HCT116 (cell line): ENCODE data around the gene PSKH1. TPM values are rescaled to one million over a fixed set of nuclear protein-coding genes. Genes with fewer than 3 reads are reported as not detected.

Source experiments
- ATAC-seq: fragments of 200-7000 bp; cut with Tn5 transposase; 2 replicates; pipeline ENCODE4 v1.9.1; 2020; ENCODE audit warnings: mild to moderate bottlenecking, moderate library complexity
- BruUV-seq: library from RNA; stranded (reverse); fragments of 400-500 nt; replicated peaks from 2 replicates; lab custom pipeline; 2021; lab: Mats Ljungman, UMichigan
- CTCF ChIA-PET: fragments of 300-600 bp; sonication (Branson Sonifier 250); formaldehyde crosslinking; loops from one replicate; lab custom pipeline; 2021; ENCODE audit warnings: antibody characterized with exemption; lab: Charles Lee
- POLR2A ChIA-PET: fragments of 300-600, 350-600 bp; sonication (Branson Sonifier 250); formaldehyde crosslinking; loops from one replicate; lab custom pipeline; 2021; ENCODE audit warnings: antibody characterized with exemption; lab: Charles Lee
- RAD21 ChIA-PET, 2 experiments: fragments of 300-600 bp; sonication (Branson Sonifier 250); formaldehyde crosslinking; loops; one replicate each; lab custom pipeline; 2023; ENCODE audit warnings: low total read pairs in 2 of 2; ENCODE audit not compliant: uncharacterized antibody in 2 of 2, unreplicated experiment in 2 of 2, low non-redundant PET in 1 of 2; lab: Charles Lee
- DNase-seq: peaks from one replicate; pipeline ENCODE4 v3.0.0-alpha.2; 2010; ENCODE audit warnings: low read depth, low spot score
- H2AFZ ChIP-seq: fragments of 200-600 bp; shearing (Covaris generic), sonication (generic); 2 replicates; pipeline ENCODE4 v1.6.1; 2017; ENCODE audit warnings: low read depth, mixed run types, mixed read lengths, antibody characterized with exemption, low read length; ENCODE audit not compliant: poor library complexity, severe bottlenecking
- H3K27ac ChIP-seq: 2 replicates; pipeline ENCODE4 v1.5.1; 2012; ENCODE audit warnings: low read depth, low read length
- H3K27me3 ChIP-seq: fragments of 200-600 bp; sonication (generic); 2 replicates; pipeline ENCODE4 v1.6.1; 2016; ENCODE audit warnings: mixed run types, low read length, mixed read lengths; ENCODE audit not compliant: insufficient read depth
- H3K36me3 ChIP-seq, 2 experiments: fragments of 200-500 bp in 1 of 2; fragments of 200-600 bp in 1 of 2; sonication (Bioruptor generic) in 1 of 2; sonication (generic) in 1 of 2; 2 replicates each; pipeline versions ENCODE4 v1.5.1 to v1.6.1; 2014 to 2016; ENCODE audit warnings: low read length in 2 of 2, inconsistent platforms in 1 of 2, mixed read lengths in 1 of 2, mixed run types in 1 of 2; ENCODE audit not compliant: insufficient read depth in 2 of 2, control insufficient read depth in 1 of 2
- H3K4me1 ChIP-seq, 2 experiments: fragments of 200-600 bp in 1 of 2; sonication (generic) in 1 of 2; 2 replicates each; pipeline versions ENCODE4 v1.5.1 to v1.6.1; 2012 to 2017; ENCODE audit warnings: low read length in 2 of 2, inconsistent platforms in 1 of 2, mild to moderate bottlenecking in 1 of 2, mixed read lengths in 1 of 2, mixed run types in 1 of 2, moderate library complexity in 1 of 2; ENCODE audit not compliant: insufficient read depth in 2 of 2, control insufficient read depth in 1 of 2
- H3K4me2 ChIP-seq: fragments of 200-600 bp; sonication (generic); 2 replicates; pipeline ENCODE4 v1.6.1; 2017; ENCODE audit warnings: mixed run types, low read length, mixed read lengths
- H3K4me3 ChIP-seq, 2 experiments: fragments of 200-600 bp in 1 of 2; sonication (generic) in 1 of 2; replicated peaks in 1 of 2; 2 replicates each; pipeline ENCODE4 v1.5.1; 2011 to 2016; ENCODE audit warnings: low read length in 2 of 2, control low read depth in 1 of 2, low read depth in 1 of 2, mild to moderate bottlenecking in 1 of 2, mixed read lengths in 1 of 2, mixed run types in 1 of 2
- H3K79me2 ChIP-seq: fragments of 200-600 bp; sonication (generic); 2 replicates; pipeline ENCODE4 v1.6.1; 2017; ENCODE audit warnings: mild to moderate bottlenecking, mixed run types, low read length, moderate library complexity, mixed read lengths; ENCODE audit not compliant: insufficient read depth
- H3K9ac ChIP-seq: fragments of 200-600 bp; sonication (generic); 2 replicates; pipeline ENCODE4 v1.6.1; 2016; ENCODE audit warnings: low read length, mixed read lengths
- H3K9me2 ChIP-seq: fragments of 200-600 bp; sonication (generic), shearing (Covaris generic); 2 replicates; pipeline ENCODE4 v1.6.1; 2017; ENCODE audit warnings: mixed run types, mild to moderate bottlenecking, moderate library complexity; ENCODE audit not compliant: insufficient read depth
- H3K9me3 ChIP-seq, 2 experiments: fragments of 200-500 bp in 1 of 2; fragments of 200-600 bp in 1 of 2; sonication (Bioruptor generic) in 1 of 2; sonication (generic) in 1 of 2; 2 replicates each; pipeline ENCODE4 v1.6.1; 2014 to 2017; ENCODE audit warnings: low read length in 2 of 2, mixed read lengths in 2 of 2, inconsistent platforms in 1 of 2, low read depth in 1 of 2, mild to moderate bottlenecking in 1 of 2, mixed run types in 1 of 2, moderate library complexity in 1 of 2; ENCODE audit not compliant: control insufficient read depth in 1 of 2, insufficient read depth in 1 of 2
- H4K20me1 ChIP-seq: fragments of 200-600 bp; sonication (generic), shearing (Covaris generic); 2 replicates; pipeline ENCODE4 v1.6.1; 2017; ENCODE audit warnings: mixed run types, mild to moderate bottlenecking, moderate library complexity; ENCODE audit not compliant: insufficient read depth
- CTCF ChIP-seq, 3 experiments: fragments of 200-600 bp in 1 of 3; sonication (generic) in 1 of 3; IDR thresholded peaks in 2 of 3; conservative IDR thresholded peaks in 1 of 3; 2 replicates each; pipeline ENCODE4 v1.5.1; 2012 to 2017; ENCODE audit warnings: low read depth in 2 of 3, low read length in 2 of 3, antibody characterized with exemption in 1 of 3, borderline replicate concordance in 1 of 3, control low read depth in 1 of 3, mild to moderate bottlenecking in 1 of 3, mixed read lengths in 1 of 3, mixed run types in 1 of 3, moderate library complexity in 1 of 3; ENCODE audit not compliant: insufficient read depth in 1 of 3
- EGR1 ChIP-seq: IDR thresholded peaks from 2 replicates; pipeline ENCODE4 v1.6.1; 2012; ENCODE audit warnings: low read depth
- EZH2 ChIP-seq: fragments of 200-600 bp; sonication (generic); IDR thresholded peaks from 2 replicates; pipeline ENCODE4 v1.6.1; 2017; ENCODE audit warnings: antibody characterized with exemption, mixed run types
- JUND ChIP-seq: IDR thresholded peaks from 2 replicates; pipeline ENCODE4 v1.6.1; 2012
- POLR2A ChIP-seq: IDR thresholded peaks from 2 replicates; pipeline ENCODE4 v1.7.0; 2011; ENCODE audit warnings: borderline replicate concordance; ENCODE audit not compliant: insufficient read depth, insufficient read length; ENCODE audit errors: extremely low read depth
- SRF ChIP-seq: IDR thresholded peaks from 2 replicates; pipeline ENCODE4 v1.6.1; 2012; ENCODE audit warnings: low read depth
- TCF7L2 ChIP-seq: IDR thresholded peaks from 2 replicates; pipeline ENCODE4 v1.7.0; 2011; ENCODE audit warnings: borderline replicate concordance, inconsistent platforms; ENCODE audit not compliant: insufficient read depth, insufficient read length; ENCODE audit errors: extremely low read depth
- YY1 ChIP-seq: IDR thresholded peaks from 2 replicates; pipeline ENCODE4 v1.6.1; 2011; ENCODE audit warnings: low read length, low read depth, moderate library complexity, mild to moderate bottlenecking; ENCODE audit not compliant: insufficient replicate concordance; ENCODE audit errors: extremely low read depth
- intact Hi-C: fragments of 100-400 bp; cut with micrococcal nuclease; formaldehyde crosslinking; loops from 2 replicates; pipeline ENCODE4 v1.10.0; 2022
- total RNA-seq: library from RNA; stranded (reverse); gene quantifications from one replicate; pipeline ENCODE4 v1.2.1, GENCODE V29; 2021; ENCODE audit not compliant: unreplicated experiment

Gene PSKH1
- total RNA-seq, 1 experiment from 2014 or later = 16.2 TPM

GRCh38 chr16:67935101-67935401 is 42.0 kb downstream of the PSKH1 start:
- Histone ChIP-seq H3K36me3 (peaks cover 0 to 8% of the 10 kb centered on the region in 2 experiments; a peak in 1 of 4 replicates), H2AFZ (no peak overlapping the region), H3K4me3 (peak overlapping the region; percentile 70 to 82), H3K27ac (peak overlapping the region; percentile 62), H3K9me2 (no peaks in the 10 kb centered on the region), H4K20me1 (no peaks in the 10 kb centered on the region), H3K9me3 (no peaks in the 10 kb centered on the region)
- POLR2A ChIA-PET = interaction anchor here (0.7 to 1.3 kb wide), 5 partner anchors 9 to 216 kb away, joined by 3 to 8 read pairs (median 3); partner anchors contain the start of genes DDX28, DUS2 and GFOD2
- TF ChIP-seq SRF (no peak), TCF7L2 (no peak), CTCF (IDR thresholded peaks at IDR 0.05 in 2 of 3, conservative IDR thresholded peaks at IDR 0.05 in 1 of 3; ENCODE audit: borderline replicate concordance in 1 of 3, insufficient read depth in 1 of 3, low read depth in 2 of 3, low read length in 2 of 3) (no peak), EZH2 (no peak), YY1 (no peak), POLR2A (no peak), JUND (no peak), EGR1 (no peak)
- TF ChIP-seq, all 23 proteins: peak for 0
- peak overlapping the region; percentile 85 for H3K9ac ChIP-seq
- H3K27me3 ChIP-seq = no peaks in the 10 kb centered on the region
- H3K79me2 ChIP-seq = peaks cover 33% of the 10 kb centered on the region
- TSS peak; percentile 70 for BruUV-seq
- H3K4me1 ChIP-seq = peaks cover 3 to 30% of the 10 kb centered on the region in 2 experiments; a peak in 3 of 4 replicates
- intact Hi-C loops = loop anchor here (5.0 to 10.0 kb wide), 2 partner anchors 118 to 410 kb away; partner anchors contain the start of gene RIPOR1
- CTCF ChIA-PET = interaction anchor here (0.7 to 2.7 kb wide), 8 partner anchors 9 to 414 kb away, joined by 3 to 11 read pairs (median 4); partner anchors contain the start of gene LCAT
- ATAC-seq = peak; percentile 2; the same call in 1 of the 2 replicates
- no peak for DNase-seq
- H3K4me2 ChIP-seq = peak overlapping the region; percentile 98
- RAD21 ChIA-PET = interaction anchor here in 1 of 2 experiments (1.0 kb wide), 1 partner anchor 149 kb away, joined by 3 read pairs; no protein-coding TSS in a partner anchor
